ENCODE measurements around the gene DERL3.

DERL3 gene

DNA sequence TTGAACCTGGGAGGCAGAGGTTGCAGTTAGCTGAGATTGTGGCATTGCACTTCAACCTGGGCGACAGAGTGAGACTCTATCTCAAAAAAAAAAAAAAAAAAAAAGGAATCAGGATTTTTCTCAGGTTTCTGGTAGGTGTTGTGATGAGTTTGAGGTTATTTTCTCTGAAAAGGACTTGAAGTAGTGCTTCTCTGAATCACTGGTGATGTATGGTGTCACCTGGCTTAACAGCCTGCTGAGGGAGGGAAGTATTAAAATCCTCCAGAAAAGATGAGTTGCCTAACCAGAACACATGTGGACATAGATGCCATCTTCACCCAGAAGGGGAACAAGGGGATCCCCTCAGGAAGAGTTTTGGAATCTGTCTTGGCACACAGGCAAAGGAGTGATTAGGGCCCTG is 32.0 kb downstream of the DERL3 start:
- peaks cover 51% of the 10 kb centered on the region for H3K36me3 ChIP-seq (replicated peaks; ENCODE audit: low read depth, low read length)

DNA sequence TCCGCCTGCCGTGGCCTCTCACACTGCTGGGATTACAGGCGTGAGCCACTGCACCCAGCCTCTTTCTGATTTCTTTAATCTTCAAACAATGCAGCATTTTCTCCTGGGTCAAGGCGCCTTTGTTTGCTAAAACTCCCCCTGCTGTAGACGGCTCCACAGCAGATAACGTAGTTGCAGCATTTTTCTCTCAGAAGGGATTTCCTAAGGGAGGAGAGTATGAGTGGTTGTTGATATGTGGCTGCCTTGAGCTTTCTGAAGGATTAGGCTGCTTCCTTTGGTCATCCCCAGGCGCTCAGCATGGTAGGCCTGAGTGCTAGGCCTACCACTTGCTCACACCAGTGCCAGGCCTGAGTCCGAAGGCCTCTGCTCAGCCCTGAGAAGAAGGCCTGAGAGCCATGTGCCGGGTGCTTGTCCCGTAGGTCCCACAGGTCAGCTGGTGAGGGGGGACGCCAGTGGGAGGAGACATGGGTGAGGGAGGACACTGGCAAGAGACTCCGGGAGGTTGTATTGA is 34.0 kb downstream of the DERL3 start:
- no peaks in the 10 kb centered on the region for H3K27me3 ChIP-seq (ENCODE audit: low read depth, low read length)
- H3K4me2 ChIP-seq (ENCODE audit: low read length) = no peak overlapping the region
- no peak overlapping the region for H3K4me3 ChIP-seq (ENCODE audit: low read length)
- peaks cover 55% of the 10 kb centered on the region for H3K4me1 ChIP-seq (ENCODE audit: low read length)
- no peak overlapping the region for H2AFZ ChIP-seq (ENCODE audit: low read depth, low read length)
- H3K36me3 ChIP-seq (replicated peaks; ENCODE audit: low read depth, low read length) = peaks cover 62% of the 10 kb centered on the region
- H3K9me3 ChIP-seq (ENCODE audit: insufficient read depth, low read length) = no peaks in the 10 kb centered on the region
- H3K27ac ChIP-seq (ENCODE audit: low read length) = no peak overlapping the region
- TF ChIP-seq EZH2phosphoT487 (IDR thresholded peaks at IDR 0.05; ENCODE audit: low read depth) = no peak
- TF ChIP-seq, protein P1, sequence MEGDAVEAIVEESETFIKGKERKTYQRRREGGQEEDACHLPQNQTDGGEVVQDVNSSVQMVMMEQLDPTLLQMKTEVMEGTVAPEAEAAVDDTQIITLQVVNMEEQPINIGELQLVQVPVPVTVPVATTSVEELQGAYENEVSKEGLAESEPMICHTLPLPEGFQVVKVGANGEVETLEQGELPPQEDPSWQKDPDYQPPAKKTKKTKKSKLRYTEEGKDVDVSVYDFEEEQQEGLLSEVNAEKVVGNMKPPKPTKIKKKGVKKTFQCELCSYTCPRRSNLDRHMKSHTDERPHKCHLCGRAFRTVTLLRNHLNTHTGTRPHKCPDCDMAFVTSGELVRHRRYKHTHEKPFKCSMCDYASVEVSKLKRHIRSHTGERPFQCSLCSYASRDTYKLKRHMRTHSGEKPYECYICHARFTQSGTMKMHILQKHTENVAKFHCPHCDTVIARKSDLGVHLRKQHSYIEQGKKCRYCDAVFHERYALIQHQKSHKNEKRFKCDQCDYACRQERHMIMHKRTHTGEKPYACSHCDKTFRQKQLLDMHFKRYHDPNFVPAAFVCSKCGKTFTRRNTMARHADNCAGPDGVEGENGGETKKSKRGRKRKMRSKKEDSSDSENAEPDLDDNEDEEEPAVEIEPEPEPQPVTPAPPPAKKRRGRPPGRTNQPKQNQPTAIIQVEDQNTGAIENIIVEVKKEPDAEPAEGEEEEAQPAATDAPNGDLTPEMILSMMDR (IDR thresholded peaks at IDR 0.05; ENCODE audit: low read depth, low read length) = no peak
- no peaks in the 10 kb centered on the region for H4K20me1 ChIP-seq (ENCODE audit: insufficient read depth, low read length)
- H3K9ac ChIP-seq (ENCODE audit: low read length) = no peak overlapping the region
- H3K79me2 ChIP-seq (ENCODE audit: low read length) = no peaks in the 10 kb centered on the region; the same call in 1 of the 2 replicates

More for the DNA sequence above, 32.0 kb downstream of the DERL3 start:
- H2AFZ ChIP-seq (ENCODE audit: low read depth, low read length) = no peak overlapping the region
- TF ChIP-seq EZH2phosphoT487 (IDR thresholded peaks at IDR 0.05; ENCODE audit: low read depth) = no peak
- TF ChIP-seq, protein P1 (IDR thresholded peaks at IDR 0.05; ENCODE audit: low read depth, low read length) = no peak
- no peaks in the 10 kb centered on the region for H4K20me1 ChIP-seq (ENCODE audit: insufficient read depth, low read length)
- H3K27ac ChIP-seq (ENCODE audit: low read length) = no peak overlapping the region
- H3K9me3 ChIP-seq (ENCODE audit: insufficient read depth, low read length) = no peaks in the 10 kb centered on the region
- no peaks in the 10 kb centered on the region for H3K27me3 ChIP-seq (ENCODE audit: low read depth, low read length)
- no peak overlapping the region for H3K9ac ChIP-seq (ENCODE audit: low read length)
- no peak overlapping the region for H3K4me3 ChIP-seq (ENCODE audit: low read length)
- H3K4me1 ChIP-seq (ENCODE audit: low read length) = peaks cover 35% of the 10 kb centered on the region
- no peaks in the 10 kb centered on the region; the same call in 1 of the 2 replicates for H3K79me2 ChIP-seq (ENCODE audit: low read length)
- no peak overlapping the region for H3K4me2 ChIP-seq (ENCODE audit: low read length)

DNA sequence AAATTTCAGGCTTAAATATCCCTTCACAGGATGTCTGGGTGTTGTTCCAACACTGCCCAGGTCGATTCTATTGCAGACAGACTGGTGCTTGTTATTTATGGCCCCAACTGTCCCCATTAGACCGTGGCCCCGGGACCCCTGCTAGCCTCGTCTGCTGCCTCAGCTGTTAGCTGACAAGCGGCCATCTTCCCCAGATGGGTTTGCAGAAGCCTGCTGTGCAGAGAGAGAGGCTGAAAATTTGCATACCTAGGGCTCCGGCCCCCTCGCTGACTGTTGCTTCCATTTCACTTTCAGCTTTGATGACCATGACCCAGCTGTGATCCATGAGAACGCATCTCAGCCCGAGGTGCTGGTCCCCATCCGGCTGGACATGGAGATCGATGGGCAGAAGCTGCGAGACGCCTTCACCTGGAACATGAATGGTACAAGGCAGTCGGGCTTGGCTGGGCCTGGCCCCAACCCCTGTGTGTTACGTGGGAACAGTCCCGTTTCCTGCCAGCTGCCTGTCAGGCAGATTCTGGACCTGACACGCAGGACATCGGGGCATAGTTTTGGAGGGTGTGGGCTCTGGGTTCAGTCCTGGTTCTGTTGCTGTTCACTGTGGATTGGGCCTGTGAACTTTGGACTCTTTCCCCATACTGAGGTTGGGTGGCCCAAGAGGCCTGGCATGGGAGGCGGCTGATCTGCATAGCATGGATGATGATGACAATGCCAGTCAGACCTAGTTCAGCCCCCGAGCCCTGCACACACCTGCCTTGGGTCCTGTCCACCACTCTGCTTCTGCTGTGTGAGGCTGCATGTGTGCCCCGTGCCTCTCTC is 35.6 kb downstream of the DERL3 start:
- no peaks in the 10 kb centered on the region for H3K27me3 ChIP-seq (ENCODE audit: low read depth, low read length)
- H3K79me2 ChIP-seq (ENCODE audit: low read length) = peaks cover 3% of the 10 kb centered on the region
- no peaks in the 10 kb centered on the region for H4K20me1 ChIP-seq (ENCODE audit: insufficient read depth, low read length)
- H3K36me3 ChIP-seq (replicated peaks; ENCODE audit: low read depth, low read length) = peaks cover 71% of the 10 kb centered on the region
- H3K9me3 ChIP-seq (ENCODE audit: insufficient read depth, low read length) = no peaks in the 10 kb centered on the region
- H3K9ac ChIP-seq (ENCODE audit: low read length) = no peak overlapping the region
- no peak overlapping the region for H3K4me2 ChIP-seq (ENCODE audit: low read length)
- peaks cover 71% of the 10 kb centered on the region for H3K4me1 ChIP-seq (ENCODE audit: low read length)
- H3K27ac ChIP-seq (ENCODE audit: low read length) = no peak overlapping the region
- H2AFZ ChIP-seq (ENCODE audit: low read depth, low read length) = no peak overlapping the region
- TF ChIP-seq, protein P1 (IDR thresholded peaks at IDR 0.05; ENCODE audit: low read depth, low read length) = no peak
- TF ChIP-seq EZH2phosphoT487 (IDR thresholded peaks at IDR 0.05; ENCODE audit: low read depth) = no peak
- no peak overlapping the region for H3K4me3 ChIP-seq (ENCODE audit: low read length)

DNA sequence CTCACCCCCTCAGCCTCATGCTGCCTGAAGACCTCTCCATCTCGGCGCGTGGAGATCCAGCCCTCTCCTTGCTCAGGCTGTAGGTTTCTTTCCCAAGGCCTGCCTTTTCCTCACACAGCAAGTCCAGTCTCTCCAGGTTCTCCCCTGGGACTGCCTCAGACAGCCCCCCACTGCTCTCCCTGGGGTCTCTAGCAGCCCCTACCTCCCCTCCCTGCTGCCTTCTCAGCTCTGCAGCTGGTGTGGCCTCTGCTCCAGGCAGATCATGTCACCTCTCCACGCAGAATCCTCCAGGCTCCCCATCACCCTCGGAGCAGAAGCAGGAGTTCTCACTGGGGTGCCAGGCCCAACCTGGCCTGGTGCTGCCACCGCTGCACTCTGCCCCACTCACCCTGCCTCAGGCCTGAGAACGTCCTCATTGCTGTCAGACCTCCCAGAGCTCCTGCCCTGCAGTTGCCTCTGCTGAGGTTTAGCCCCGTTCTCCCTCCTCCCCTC is 36.9 kb downstream of the DERL3 start:
- H2AFZ ChIP-seq (ENCODE audit: low read depth, low read length) = no peak overlapping the region
- H3K4me3 ChIP-seq (ENCODE audit: low read length) = no peak overlapping the region
- H3K9me3 ChIP-seq (ENCODE audit: insufficient read depth, low read length) = no peaks in the 10 kb centered on the region
- TF ChIP-seq EZH2phosphoT487 (IDR thresholded peaks at IDR 0.05; ENCODE audit: low read depth) = no peak
- TF ChIP-seq, protein P1 (IDR thresholded peaks at IDR 0.05; ENCODE audit: low read depth, low read length) = no peak
- H3K36me3 ChIP-seq (replicated peaks; ENCODE audit: low read depth, low read length) = peaks cover 76% of the 10 kb centered on the region
- H3K9ac ChIP-seq (ENCODE audit: low read length) = peak overlapping the region; percentile 56; the same call in 1 of the 2 replicates
- peaks cover 73% of the 10 kb centered on the region for H3K4me1 ChIP-seq (ENCODE audit: low read length)
- no peaks in the 10 kb centered on the region for H3K27me3 ChIP-seq (ENCODE audit: low read depth, low read length)
- H3K27ac ChIP-seq (ENCODE audit: low read length) = peak overlapping the region; percentile 95
- peaks cover 8% of the 10 kb centered on the region for H3K79me2 ChIP-seq (ENCODE audit: low read length)
- no peaks in the 10 kb centered on the region for H4K20me1 ChIP-seq (ENCODE audit: insufficient read depth, low read length)
- no peak overlapping the region; the same call in 1 of the 2 replicates for H3K4me2 ChIP-seq (ENCODE audit: low read length)
